ENCODE data around the gene TCEA2. TPM values are rescaled to one million over a fixed set of nuclear protein-coding genes. Genes with fewer than 3 reads are reported as not detected.

The TCEA2 gene
- total and polyA plus RNA-seq, 2 of the 13 experiments (the other 11 are each of a cell fraction or from before 2014, with no cell fraction given) = 28.1 to 33.7 TPM

GRCh38 chr20:64083378-64083803 lies 20.4 kb downstream of the TCEA2 start (continued):
- TF ChIP-seq TERF1 (CRISPR knock-in tag; IDR thresholded peaks at IDR 0.05) (no peak), PAXIP1 (CRISPR knock-in tag; conservative IDR thresholded peaks at IDR 0.05) (peak; percentile 21; the same call in 1 of the 2 replicates), FOXP1 (IDR thresholded peaks at IDR 0.05) (no peak), FOXP1 (CRISPR knock-in tag; IDR thresholded peaks at IDR 0.05) (no peak), ZNF232 (CRISPR knock-in tag; IDR thresholded peaks at IDR 0.05; ENCODE audit: borderline replicate concordance) (0 out of 2 replicates have a peak, but pooled peaks have one; percentile 51), RCOR2 (CRISPR knock-in tag; IDR thresholded peaks at IDR 0.05) (no peak), ZBTB4 (CRISPR knock-in tag; IDR thresholded peaks at IDR 0.05; ENCODE audit: borderline replicate concordance) (no peak), TARDBP (CRISPR knock-in tag; IDR thresholded peaks at IDR 0.05) (peak; percentile 17; the same call in 1 of the 2 replicates), HES4 (CRISPR knock-in tag; IDR thresholded peaks at IDR 0.05; ENCODE audit: borderline replicate concordance) (no peak; the same call in 1 of the 2 replicates), SRY (CRISPR knock-in tag; IDR thresholded peaks at IDR 0.05) (0 out of 2 replicates have a peak, but pooled peaks have one; percentile 65), ZNF879 (CRISPR knock-in tag; IDR thresholded peaks at IDR 0.05) (no peak), GABPB1 (CRISPR knock-in tag; IDR thresholded peaks at IDR 0.05) (peak; percentile 58), REXO4 (CRISPR knock-in tag; IDR thresholded peaks at IDR 0.05; ENCODE audit: borderline replicate concordance) (no peak), PTBP1 (IDR thresholded peaks at IDR 0.05; ENCODE audit: low read depth, low read length, poor library complexity, severe bottlenecking) (no peak), ZNF281 (CRISPR knock-in tag; IDR thresholded peaks at IDR 0.05; ENCODE audit: borderline replicate concordance) (no peak), TFE3 (CRISPR knock-in tag; IDR thresholded peaks at IDR 0.05) (no peak)
